Measurements from ENCODE around the gene ADCYAP1R1. TPM values are rescaled to one million over a fixed set of nuclear protein-coding genes. Genes with fewer than 3 reads are reported as not detected.
A peak's percentile ranks its signal among the peaks of the same experiment; 100 is the strongest.

Gene ADCYAP1R1
- total RNA-seq, 1 experiment from 2014 or later = not detected

- in situ Hi-C loops (cut with HindIII; ENCODE audit: low pct_unique_long_range_greater_than_20kb, low sequenced_read_pairs) = no loop called here
- DNase-seq (ENCODE audit: low read depth) = no peak
Measured at GRCh38 chr7:31110331-31111108, 58.4 kb downstream of the ADCYAP1R1 start.

GRCh38 chr7:31111109-31111451 lies 59.0 kb downstream of the ADCYAP1R1 start:
- DNase-seq (ENCODE audit: low read depth) = no peak
- in situ Hi-C loops (cut with HindIII; ENCODE audit: low pct_unique_long_range_greater_than_20kb, low sequenced_read_pairs) = no loop called here

- no peak for DNase-seq (ENCODE audit: low read depth)
- in situ Hi-C loops (cut with HindIII; ENCODE audit: low pct_unique_long_range_greater_than_20kb, low sequenced_read_pairs) = no loop called here
Measured at GRCh38 chr7:31113660-31114059, 61.6 kb downstream of the ADCYAP1R1 start.

- in situ Hi-C loops (cut with HindIII; ENCODE audit: low pct_unique_long_range_greater_than_20kb, low sequenced_read_pairs) = no loop called here
- DNase-seq (ENCODE audit: low read depth) = peak; percentile 29
Measured at GRCh38 chr7:31114593-31115343, 62.7 kb downstream of the ADCYAP1R1 start.

GRCh38 chr7:31116615-31117014 lies 64.5 kb downstream of the ADCYAP1R1 start:
- in situ Hi-C loops (cut with HindIII; ENCODE audit: low pct_unique_long_range_greater_than_20kb, low sequenced_read_pairs) = no loop called here

GRCh38 chr7:31119249-31119648 lies 67.1 kb downstream of the ADCYAP1R1 start:
- DNase-seq (ENCODE audit: low read depth) = no peak
- in situ Hi-C loops (cut with HindIII; ENCODE audit: low pct_unique_long_range_greater_than_20kb, low sequenced_read_pairs) = no loop called here

More at GRCh38 chr7:31116615-31117014, 64.5 kb downstream of the ADCYAP1R1 start:
- no peak for DNase-seq (ENCODE audit: low read depth)

- no peak for DNase-seq (ENCODE audit: low read depth)
- in situ Hi-C loops (cut with HindIII; ENCODE audit: low pct_unique_long_range_greater_than_20kb, low sequenced_read_pairs) = no loop called here
Measured at GRCh38 chr7:31120800-31121513, 68.8 kb downstream of the ADCYAP1R1 start.

GRCh38 chr7:31121601-31122000 lies 69.5 kb downstream of the ADCYAP1R1 start:
- in situ Hi-C loops (cut with HindIII; ENCODE audit: low pct_unique_long_range_greater_than_20kb, low sequenced_read_pairs) = no loop called here
- DNase-seq (ENCODE audit: low read depth) = no peak

- in situ Hi-C loops (cut with HindIII; ENCODE audit: low pct_unique_long_range_greater_than_20kb, low sequenced_read_pairs) = no loop called here
Measured at GRCh38 chr7:31122649-31123058, 70.5 kb downstream of the ADCYAP1R1 start.

GRCh38 chr7:31123321-31123720 lies 71.2 kb downstream of the ADCYAP1R1 start:
- DNase-seq (ENCODE audit: low read depth) = no peak
- in situ Hi-C loops (cut with HindIII; ENCODE audit: low pct_unique_long_range_greater_than_20kb, low sequenced_read_pairs) = no loop called here

More at GRCh38 chr7:31122649-31123058, 70.5 kb downstream of the ADCYAP1R1 start:
- DNase-seq (ENCODE audit: low read depth) = peak; percentile 59

- in situ Hi-C loops (cut with HindIII; ENCODE audit: low pct_unique_long_range_greater_than_20kb, low sequenced_read_pairs) = no loop called here
- no peak for DNase-seq (ENCODE audit: low read depth)
Measured at GRCh38 chr7:31123726-31124125, 71.6 kb downstream of the ADCYAP1R1 start.

- in situ Hi-C loops (cut with HindIII; ENCODE audit: low pct_unique_long_range_greater_than_20kb, low sequenced_read_pairs) = no loop called here
- DNase-seq (ENCODE audit: low read depth) = no peak
Measured at GRCh38 chr7:31125171-31125570, 73.1 kb downstream of the ADCYAP1R1 start.

- in situ Hi-C loops (cut with HindIII; ENCODE audit: low pct_unique_long_range_greater_than_20kb, low sequenced_read_pairs) = no loop called here
- DNase-seq (ENCODE audit: low read depth) = no peak
Measured at GRCh38 chr7:31126976-31127375, 74.9 kb downstream of the ADCYAP1R1 start.

- in situ Hi-C loops (cut with HindIII; ENCODE audit: low pct_unique_long_range_greater_than_20kb, low sequenced_read_pairs) = no loop called here
Measured at GRCh38 chr7:31129067-31129466, 77.0 kb downstream of the ADCYAP1R1 start.

GRCh38 chr7:31133497-31133896 lies 81.4 kb downstream of the ADCYAP1R1 start:
- in situ Hi-C loops (cut with HindIII; ENCODE audit: low pct_unique_long_range_greater_than_20kb, low sequenced_read_pairs) = no loop called here
- DNase-seq (ENCODE audit: low read depth) = no peak

More at GRCh38 chr7:31129067-31129466, 77.0 kb downstream of the ADCYAP1R1 start:
- DNase-seq (ENCODE audit: low read depth) = no peak

- in situ Hi-C loops (cut with HindIII; ENCODE audit: low pct_unique_long_range_greater_than_20kb, low sequenced_read_pairs) = no loop called here
- DNase-seq (ENCODE audit: low read depth) = peak; percentile 49
Measured at GRCh38 chr7:31134246-31135188, 82.4 kb downstream of the ADCYAP1R1 start.

GRCh38 chr7:31137234-31137633 lies 85.1 kb downstream of the ADCYAP1R1 start:
- in situ Hi-C loops (cut with HindIII; ENCODE audit: low pct_unique_long_range_greater_than_20kb, low sequenced_read_pairs) = no loop called here
- DNase-seq (ENCODE audit: low read depth) = no peak

GRCh38 chr7:31145339-31145738 lies 93.2 kb downstream of the ADCYAP1R1 start:
- DNase-seq (ENCODE audit: low read depth) = no peak
- in situ Hi-C loops (cut with HindIII; ENCODE audit: low pct_unique_long_range_greater_than_20kb, low sequenced_read_pairs) = no loop called here

Data from Caki2 (cell line).